DMS53 treated with DMSO at 0.1 percent for 48 hours (cell line): ENCODE measurements around the gene XXYLT1.
A peak's percentile ranks its signal among the peaks of the same experiment; 100 is the strongest.

Source experiments
- DNase-seq: peaks from one replicate; lab custom pipeline; 2025; ENCODE audit not compliant: unreplicated experiment; lab: John Stamatoyannopoulos, UW

XXYLT1 gene

DNA sequence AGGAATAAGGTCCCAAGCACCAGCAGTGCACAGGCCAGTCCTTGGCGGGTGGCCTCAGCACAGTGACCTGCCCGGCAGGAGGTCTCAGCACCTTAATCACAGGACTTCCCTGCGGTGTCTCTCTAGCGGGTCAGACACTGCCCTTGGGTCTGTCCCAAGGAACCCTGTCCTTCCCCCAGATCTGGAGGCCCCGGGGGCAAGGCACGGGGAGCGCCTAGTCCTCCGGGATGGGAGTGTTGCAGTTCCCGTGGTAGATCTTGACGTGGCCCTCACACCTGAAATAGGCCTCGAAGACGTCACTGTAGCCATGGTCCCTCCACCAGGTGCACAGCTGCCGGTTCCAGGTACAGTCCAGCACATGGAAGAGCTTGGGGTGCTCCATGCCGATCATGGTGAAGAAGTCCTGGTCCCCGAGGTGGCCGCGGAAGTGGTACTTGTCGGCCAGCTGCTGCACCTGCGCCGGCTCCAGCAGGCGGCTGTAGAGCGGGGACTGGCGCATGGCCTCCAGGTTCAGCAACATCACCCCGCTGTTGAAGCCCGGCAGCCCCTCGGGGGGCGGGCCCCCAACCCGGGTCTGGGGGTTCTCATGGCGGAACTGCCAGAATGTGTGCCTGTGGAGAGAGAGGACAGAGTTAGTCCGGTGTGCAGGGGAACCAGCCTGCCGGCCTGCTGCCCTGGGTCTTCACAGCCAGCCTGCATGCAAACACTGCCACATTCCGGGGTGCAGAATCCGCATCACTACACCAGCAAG lies 201.3 kb downstream of the XXYLT1 start:
- no peak for DNase-seq

DNA sequence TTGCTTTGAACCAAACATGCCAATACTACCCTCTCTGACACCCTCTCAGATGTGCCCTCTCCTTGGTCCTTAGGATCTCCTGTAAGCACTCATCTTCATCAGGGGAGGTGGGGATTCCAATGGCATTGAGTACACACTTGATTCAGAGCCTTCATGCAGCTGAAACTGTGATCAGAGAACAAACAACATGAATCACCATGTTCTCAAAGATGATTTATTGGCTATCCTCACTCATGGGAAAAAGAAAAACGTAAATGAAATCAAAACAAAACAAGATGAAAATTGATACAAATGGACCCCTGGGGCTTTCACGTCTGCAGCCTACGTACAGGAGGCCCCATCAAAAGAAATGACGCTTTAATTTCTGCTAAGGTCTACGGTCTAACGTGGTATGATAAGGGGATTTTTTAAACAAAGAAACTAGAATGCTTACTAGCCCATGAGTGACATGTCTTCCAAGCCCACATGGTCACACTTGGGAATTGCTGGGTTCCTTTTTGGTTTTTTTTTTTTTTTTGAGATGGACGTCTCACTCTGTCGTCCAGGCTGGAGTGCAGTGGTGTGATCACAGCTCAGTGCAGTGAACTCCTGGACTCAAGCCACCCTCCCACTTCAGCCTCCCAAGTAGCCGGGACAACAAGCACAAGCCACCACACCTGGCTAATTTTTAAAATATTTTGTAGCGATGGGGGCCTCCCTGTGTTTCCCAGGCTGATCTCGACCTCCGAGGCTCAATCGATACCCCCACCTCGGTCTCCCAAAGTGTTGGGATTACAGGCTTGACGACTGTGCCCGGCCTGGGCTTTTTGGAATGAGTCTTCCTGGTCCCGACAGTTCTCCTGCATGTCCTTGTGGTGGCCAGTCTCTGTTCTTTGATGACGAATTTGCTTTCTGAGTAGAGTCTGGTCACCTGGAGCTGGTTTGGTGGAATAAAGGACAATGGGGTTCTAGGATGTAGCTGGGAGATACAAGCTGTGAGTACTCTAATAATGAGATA lies 202.6 kb downstream of the XXYLT1 start:
- DNase-seq = peak; percentile 30

DNA sequence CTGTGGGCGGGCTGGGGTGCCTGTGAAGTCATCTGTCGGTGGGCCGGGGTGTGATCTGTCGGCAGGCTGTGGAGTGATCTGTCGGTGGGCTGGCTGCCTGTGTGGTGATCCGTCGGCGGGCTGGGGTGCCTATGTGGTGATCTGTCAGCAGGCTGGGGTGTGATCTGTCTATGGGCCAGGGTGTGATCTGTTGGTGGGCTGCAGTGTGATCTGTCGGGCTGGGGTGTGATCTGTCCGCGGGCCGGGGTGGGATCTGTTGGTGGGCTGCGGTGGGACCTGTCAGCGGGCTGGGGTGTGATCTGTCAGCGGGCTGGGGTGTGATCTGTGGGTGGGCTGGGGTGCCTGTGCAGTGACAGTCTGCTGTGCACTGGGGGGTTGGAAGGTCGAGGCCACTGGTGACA lies 204.5 kb downstream of the XXYLT1 start:
- DNase-seq = no peak

DNA sequence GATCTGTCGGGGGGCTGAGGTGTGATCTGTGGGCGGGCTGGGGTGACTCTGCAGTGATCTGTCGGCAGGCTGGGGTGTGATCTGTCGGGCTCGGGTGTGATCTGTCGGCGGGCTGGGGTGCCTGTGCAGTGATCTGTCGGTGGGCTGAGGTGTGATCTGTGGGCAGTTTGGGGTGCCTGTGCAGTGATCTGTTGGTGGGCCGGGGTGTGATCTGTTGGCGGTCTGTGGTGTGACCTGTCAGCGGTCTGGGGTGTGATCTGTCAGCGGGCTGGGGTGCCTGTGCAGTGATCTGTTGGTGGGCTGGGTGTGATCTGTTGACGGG lies 205.1 kb downstream of the XXYLT1 start:
- no peak for DNase-seq

DNA sequence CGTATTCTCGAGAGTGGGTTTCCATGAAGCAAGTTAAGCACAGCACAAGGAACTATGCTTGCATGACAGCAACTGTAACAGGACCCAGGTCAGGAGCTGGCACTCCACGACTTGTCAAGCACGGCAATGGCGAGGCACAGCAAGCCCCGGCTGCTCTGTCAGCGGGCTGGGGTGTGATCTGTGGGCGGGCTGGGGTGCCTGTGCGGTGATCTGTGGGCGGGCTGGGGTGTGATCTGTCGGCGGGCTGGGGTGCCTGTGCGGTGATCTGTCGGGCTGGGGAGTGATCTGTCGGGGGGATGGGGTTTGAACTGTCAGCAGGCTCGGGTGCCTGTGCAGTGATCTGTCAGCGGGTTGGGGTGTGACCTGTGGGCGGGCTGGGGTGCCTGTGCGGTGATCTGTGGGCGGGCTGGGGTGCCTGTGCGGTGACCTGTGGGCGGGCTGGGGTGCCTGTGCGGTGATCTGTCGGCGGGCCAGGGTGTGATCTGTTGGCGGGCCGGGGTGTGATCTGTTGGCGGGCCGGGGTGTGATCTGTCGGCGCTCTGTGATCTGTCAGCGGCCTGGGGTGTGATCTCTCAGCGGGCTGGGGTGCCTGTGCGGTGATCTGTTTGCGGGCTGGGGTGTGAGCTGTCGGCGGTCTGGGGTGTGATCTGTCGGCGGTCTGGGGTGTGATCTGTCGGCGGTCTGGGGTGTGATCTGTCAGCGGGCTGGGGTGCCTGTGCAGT lies 205.7 kb downstream of the XXYLT1 start:
- no peak for DNase-seq

DNA sequence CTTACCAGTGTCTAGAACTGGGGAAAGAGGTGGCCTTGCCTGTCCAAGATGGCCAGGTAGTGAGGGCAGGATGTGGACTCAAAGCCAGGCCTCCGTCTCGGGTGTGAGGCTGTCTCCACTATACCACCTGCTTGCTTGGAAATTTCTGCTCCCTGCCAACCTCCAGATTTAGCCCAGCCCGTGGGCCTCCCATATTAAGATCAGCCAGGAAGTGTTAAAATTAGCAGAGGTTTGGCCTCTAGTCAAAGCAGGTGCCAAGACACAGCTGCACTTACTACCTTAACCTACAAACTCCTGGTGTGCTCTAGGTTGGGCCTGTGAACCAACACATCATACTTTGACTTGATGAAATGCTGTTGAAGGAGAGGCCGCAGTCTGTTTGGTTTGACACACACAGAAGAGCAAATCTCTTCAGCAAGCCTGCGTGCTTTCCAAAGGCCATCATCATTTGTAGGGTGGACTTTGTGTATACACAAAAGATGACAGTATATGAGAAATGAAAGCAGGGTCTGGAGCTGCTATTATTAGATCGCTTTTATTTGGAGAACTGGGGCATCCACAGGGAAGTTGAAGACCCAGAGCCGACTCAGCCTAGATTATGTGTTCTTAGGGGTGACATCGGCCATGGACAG lies 206.5 kb downstream of the XXYLT1 start:
- DNase-seq = no peak

DNA sequence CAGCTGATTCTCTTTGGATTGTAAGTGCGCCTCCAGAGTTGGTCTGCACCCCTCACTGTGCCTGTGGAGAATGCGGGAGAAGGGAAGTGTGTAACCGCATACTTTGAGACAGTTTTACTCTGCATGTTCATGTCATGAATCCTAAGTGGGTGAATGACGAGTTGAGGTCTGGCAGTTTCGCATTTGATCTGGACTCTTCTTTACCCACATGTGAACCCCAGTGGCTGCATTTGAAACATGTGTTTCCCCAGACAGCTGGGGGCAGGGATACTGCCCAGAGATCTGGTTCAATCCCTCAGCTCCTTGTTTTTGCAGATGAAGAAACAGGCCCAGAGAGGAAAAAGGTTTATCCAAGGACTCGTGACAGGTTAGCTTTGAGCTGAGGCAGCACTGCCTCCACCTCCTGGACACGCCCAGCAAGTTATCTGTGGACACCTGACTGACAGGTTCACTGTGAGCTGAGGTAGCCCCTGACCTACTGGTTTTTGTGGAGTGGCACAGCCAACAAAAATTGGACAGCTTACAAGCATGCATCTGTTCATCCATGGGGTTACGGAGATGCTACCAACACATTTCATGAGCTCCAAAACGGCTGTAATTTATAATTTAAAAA lies 207.3 kb downstream of the XXYLT1 start:
- no peak for DNase-seq

DNA sequence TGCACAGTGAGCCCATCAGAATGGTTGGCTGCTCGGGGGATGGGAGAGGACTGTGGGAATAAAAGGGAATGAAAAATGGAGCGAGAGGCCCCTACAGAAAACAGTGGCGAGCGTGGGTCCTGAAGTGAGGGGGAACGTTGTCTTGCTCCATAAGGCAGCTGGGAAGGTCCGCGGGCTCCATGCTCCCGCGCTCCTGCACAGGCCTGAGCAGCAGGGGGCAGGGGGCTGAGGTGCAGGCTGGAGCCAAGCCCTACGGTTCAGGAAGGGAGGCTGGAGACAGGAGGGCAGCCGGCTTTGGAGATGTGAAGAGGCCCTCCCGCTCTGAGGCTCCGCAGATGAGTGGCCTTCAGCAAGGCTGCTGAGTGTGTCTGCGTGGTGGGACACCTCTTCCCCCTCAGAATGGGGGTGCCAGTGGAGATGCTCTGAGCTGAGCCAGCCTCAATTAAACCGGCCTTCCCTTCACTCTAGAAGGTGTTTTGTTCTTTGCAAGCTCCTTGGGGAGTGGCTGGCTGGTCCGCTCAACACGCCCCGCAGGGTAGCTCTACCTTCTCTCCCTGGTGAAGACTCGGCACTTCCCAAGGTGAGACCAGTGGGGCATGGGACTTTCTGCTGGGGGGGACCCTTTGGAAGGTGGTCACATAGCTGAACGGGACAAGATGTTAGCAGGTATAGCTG lies 208.0 kb downstream of the XXYLT1 start:
- no peak for DNase-seq

DNA sequence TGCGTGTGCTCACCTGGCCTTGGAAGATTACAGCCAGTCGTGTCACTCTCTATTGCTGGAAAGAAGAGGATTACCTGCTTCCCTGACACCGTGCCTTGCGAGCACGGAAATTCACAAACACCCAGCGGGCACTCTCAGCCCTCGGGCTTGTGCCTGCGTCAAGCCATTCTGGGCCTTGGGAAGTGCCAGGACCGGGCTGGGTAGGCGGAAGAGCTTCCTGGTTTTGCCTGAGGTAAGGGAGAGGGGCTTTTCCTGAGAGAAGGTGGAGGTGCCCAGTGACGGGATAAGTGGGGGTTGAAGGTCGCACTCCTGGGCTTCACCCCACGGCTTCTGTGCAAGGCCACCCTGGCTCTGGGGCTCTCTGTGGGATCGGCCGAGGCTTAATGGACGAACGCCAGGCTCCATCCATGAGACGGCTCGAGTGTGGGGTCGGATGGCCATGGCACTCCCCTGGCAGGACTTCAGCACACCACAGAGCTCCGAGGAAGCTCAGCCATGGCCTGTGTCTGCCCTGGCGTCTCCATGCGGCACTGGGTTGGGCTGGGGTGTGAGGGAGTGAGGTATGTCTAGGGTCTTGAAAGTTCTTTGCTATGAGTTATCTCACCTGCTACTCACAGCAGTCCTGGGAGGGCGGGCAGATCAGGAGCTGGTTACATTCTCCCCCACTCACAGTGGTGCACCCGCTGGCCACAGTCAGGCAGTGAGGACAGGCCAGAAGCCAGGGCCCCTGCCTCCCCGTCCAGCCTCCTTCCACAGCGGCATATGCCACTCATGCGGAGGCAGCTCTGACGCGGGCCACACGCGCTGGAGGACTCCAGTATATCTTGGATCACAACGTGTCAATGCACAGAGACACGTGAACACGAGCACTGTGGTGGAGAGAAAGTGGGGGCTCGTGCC lies 209.0 kb downstream of the XXYLT1 start:
- no peak for DNase-seq

DNA sequence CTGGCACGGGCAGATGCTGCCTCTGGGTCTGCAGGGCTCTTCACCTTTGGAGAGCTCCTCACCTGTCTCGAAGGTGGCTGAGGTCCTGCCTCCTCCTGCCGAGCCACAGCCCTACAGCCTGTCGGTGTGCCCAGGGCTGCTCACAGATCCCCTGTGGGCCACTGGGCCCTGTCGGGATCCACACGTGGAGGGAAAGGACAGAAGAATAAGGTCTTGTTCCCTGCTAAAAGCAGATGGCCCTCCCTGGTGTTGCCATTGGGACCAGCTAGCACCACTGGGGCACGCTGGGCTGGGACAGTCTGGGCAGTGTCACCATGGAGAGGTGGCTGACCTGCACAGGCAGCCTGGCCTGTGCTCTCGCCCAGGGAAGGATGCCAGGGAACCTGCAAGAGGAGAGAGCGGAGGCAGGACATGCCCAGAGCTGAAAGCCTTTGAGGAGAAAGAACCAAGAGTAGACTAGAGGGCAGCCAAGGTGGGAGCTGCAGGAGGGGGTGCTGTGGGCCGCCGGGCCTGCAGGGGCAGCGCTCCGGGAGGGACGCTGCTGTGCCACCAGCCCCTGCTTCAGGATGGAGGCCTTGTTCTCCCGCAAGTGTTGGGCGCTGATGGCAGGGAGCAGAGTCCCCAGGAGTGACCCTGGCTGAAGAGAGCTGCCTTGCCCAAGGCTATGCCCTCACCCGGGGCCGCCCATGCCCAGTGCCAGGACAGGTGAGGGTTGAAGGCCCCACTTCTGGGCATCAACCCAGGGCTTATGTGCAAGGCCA lies 210.2 kb downstream of the XXYLT1 start:
- DNase-seq = no peak

DNA sequence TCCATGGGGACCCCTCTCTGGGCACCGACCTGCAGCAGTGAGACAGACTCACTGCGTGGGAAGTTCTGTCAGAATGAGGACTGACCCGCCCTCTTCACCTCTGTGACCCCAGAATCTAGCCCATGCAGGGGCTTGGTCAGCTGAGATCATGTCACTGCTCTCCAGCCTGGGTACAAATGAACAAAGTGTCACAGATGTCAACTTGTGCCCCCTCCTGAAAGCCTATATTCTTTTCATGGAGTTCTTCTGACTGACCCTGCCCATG lies 210.8 kb downstream of the XXYLT1 start:
- DNase-seq = no peak

DNA sequence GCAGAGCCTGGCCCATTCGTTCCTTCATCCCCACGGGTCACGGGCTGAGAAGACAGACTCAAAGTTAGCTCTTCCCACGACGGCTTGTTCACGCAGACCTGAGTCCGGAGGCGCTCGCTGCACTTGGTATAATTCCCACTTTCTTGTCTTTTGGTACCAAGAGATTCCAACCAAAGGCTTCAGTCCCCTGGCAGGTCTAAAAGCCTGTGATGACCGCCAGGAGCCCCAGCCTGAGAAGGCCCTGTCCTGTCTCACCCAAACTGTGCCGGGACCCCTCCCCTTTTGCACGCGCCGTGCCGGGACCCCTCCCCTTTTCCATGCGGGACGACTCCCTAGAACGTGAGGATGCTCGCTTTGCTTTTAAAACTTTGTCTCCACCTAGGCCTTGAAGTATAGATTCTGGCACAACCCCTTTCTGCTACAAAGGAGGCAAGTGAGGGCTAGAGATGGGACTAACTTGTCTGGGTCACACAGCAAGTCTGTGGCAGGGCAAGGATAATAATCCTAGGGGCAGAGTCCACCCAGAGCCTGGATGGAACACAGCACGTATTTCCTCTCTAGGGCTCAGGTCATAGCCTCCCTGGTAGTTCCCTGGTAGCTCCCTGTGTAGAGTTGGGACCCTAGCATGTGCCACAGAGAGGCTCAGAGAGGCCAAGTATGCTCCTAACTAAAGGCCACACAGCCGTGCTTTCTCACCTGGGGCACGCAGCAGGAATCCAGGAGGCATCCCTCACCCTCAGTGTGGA lies 211.3 kb downstream of the XXYLT1 start:
- DNase-seq = no peak

DNA sequence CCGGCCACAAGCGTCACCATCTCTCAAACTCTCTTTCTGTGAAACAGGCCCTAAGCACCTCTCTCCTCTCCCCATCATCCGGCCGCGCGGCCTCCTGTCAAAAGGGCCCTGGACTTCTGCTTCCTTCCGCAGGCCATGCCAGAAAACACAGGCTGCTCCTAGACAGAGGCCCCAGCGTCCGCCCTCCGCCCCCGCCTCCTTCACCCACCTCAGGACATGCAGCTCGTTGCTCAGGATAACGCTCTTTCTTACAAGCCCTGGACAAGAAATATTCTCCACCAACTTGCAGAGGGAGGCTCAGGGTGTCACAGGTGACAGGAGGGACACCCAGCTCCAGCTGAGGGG lies 212.0 kb downstream of the XXYLT1 start:
- no peak for DNase-seq

DNA sequence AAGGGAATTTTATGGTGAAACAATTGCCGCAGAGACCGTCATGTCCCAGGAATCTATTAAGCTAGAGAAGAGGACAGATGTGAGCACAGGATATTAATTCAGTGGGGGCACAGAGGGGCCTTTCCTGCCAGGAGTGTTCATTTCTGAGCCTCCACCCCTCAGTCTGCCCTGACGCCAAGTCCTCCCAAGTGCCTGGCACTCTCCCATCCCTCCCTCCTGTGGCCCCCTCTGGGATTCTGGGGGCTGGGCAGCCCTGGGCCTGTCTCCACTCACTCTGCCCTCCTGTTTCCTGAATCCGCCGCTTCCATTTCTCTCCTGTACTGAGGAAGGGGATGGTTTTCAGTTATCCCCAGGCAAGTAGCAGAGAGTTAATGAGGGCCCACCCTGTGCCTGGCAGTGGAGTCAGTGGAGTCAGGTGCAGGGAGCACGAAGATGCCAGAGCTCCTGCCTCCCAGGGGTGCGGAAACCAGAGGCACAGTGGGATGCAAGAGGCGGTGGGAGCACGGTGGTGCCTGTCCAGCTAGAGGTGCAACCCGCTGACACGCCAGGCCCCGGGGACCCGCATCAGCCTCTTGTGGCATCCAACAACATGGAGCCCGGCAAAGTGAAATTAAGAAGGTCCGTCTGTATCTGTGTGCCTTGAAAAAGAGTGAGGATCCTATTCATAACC lies 212.5 kb downstream of the XXYLT1 start:
- DNase-seq = no peak

DNA sequence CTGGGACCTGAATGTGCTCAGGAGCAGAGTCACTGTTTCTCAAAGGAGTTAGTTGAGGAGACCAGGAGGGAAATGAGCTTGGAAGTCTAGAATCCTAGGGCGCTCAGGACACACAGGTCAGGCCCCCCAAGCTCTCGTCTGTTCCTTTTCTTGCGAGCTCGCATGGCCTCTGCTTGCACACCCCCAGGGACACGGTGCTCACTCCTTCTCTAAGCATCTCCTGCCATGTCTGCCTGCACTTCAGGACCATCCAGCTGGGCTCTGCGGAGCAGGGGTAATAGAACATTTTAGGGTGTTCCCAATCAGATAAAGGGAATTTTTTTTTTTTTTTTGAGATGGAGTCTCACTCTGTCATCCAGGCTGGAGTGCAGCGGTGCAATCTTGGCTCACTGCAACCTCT lies 213.2 kb downstream of the XXYLT1 start:
- DNase-seq = no peak

DNA sequence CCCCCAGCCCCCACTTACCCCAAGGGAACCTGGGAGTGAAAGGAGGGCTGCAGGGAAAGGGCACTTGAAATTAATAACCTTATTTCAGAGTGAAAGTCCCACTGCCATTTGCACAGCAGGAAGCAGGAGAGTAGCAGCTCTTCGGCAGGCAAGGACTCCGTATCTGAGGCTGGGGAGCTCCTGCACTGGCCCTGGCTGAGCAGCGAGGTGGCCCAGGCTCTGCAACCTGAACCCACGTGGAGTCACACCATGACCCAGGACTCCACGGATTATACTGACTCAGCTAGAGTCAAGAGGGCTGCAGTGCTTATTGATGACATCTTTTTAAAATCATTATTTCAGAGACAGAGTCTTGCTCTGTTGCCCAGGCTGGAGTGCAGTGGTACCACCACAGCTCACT lies 214.5 kb downstream of the XXYLT1 start:
- no peak for DNase-seq

DNA sequence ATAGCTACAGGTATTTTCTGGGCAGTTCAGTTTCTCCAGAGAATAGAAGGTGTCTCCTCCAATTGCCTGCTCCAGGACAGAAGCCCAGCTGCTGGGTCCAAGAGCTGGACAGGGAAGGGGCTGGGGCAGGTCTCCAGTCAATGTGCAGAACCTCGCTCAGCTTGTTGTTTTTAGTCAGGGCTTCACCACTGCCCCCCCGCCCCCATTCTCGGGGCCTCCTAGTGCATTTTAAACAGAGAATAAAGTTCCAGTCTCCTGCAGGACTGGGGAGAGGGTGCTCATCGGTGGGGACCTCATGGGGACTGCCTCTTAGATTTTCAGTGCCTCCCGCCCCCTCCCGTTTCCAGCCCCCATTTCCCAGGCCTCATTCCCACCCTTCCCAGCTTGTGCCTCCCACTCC lies 216.6 kb downstream of the XXYLT1 start:
- no peak for DNase-seq

DNA sequence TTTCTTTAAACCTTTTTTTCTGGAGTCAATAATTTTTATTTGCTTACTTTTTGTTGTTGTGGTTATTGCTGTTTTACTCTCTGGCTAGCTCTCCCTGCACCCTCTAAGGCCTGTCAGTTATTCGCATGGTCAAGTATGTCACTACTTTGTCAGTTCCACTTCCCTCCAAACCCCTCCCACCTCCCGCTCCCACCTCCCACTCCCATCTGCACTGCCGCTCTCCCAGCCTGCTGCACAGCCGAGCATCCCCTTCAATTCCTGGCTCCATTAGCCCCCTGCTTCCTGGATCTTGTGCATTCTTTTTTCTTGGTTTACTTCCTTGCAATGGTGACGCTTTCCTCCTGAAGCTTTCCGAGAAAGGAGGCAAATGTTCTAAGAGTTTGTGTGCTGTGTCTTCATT lies 218.0 kb downstream of the XXYLT1 start:
- DNase-seq = no peak
